A673 (cell line): Measurements from ENCODE around the gene DENND1A. TPM values are rescaled to one million over a fixed set of nuclear protein-coding genes. Genes with fewer than 3 reads are reported as not detected.

Experiments
- BruUV-seq: library from RNA; stranded (reverse); fragments of 400-500 nt; replicated peaks from 2 replicates; lab custom pipeline; 2021; lab: Mats Ljungman, UMichigan
- CTCF ChIA-PET: fragments of 300-600 bp; sonication (Branson Sonifier 250); formaldehyde crosslinking; loops from one replicate; lab custom pipeline; 2022; ENCODE audit warnings: antibody characterized with exemption; lab: Charles Lee
- POLR2A ChIA-PET: fragments of 300-600 bp; sonication (Branson Sonifier 250); formaldehyde crosslinking; loops from one replicate; lab custom pipeline; 2022; ENCODE audit warnings: antibody characterized with exemption; ENCODE audit not compliant: low non-redundant PET; lab: Charles Lee
- DNase-seq: peaks from one replicate; pipeline ENCODE4 v3.0.0-alpha.2; 2015; ENCODE audit warnings: low spot score
- H3K27ac ChIP-seq: fragments of 200-600 bp; sonication (generic); 2 replicates; pipeline ENCODE4 v1.5.1; 2016; ENCODE audit warnings: mixed run types, low read depth, mild to moderate bottlenecking, mixed read lengths, antibody characterized with exemption, low read length; ENCODE audit not compliant: poor library complexity, severe bottlenecking
- H3K27me3 ChIP-seq: fragments of 200-600 bp; sonication (generic); replicated peaks from 2 replicates; pipeline ENCODE4 v1.6.1; 2017; ENCODE audit warnings: mixed run types, low read depth, mild to moderate bottlenecking, mixed read lengths, antibody characterized with exemption, low read length; ENCODE audit not compliant: insufficient read depth, poor library complexity
- H3K36me3 ChIP-seq: fragments of 200-600 bp; sonication (generic); 2 replicates; pipeline ENCODE4 v1.6.1; 2016; ENCODE audit warnings: mixed run types, mild to moderate bottlenecking, mixed read lengths, antibody characterized with exemption, low read length; ENCODE audit not compliant: insufficient read depth, poor library complexity, severe bottlenecking
- H3K4me1 ChIP-seq: fragments of 200-600 bp; sonication (generic); 2 replicates; pipeline ENCODE4 v1.6.1; 2017; ENCODE audit warnings: mixed run types, mild to moderate bottlenecking, mixed read lengths, antibody characterized with exemption, low read length; ENCODE audit not compliant: insufficient read depth, poor library complexity, severe bottlenecking
- H3K4me3 ChIP-seq: fragments of 200-600 bp; sonication (generic); 2 replicates; pipeline ENCODE4 v1.5.1; 2016; ENCODE audit warnings: low read depth, mixed run types, mild to moderate bottlenecking, mixed read lengths, low read length; ENCODE audit not compliant: poor library complexity, severe bottlenecking
- H3K9me3 ChIP-seq: fragments of 200-600 bp; sonication (generic); 2 replicates; pipeline ENCODE4 v1.6.1; 2016; ENCODE audit warnings: mixed run types, low read depth, mild to moderate bottlenecking, mixed read lengths, antibody characterized with exemption, low read length; ENCODE audit not compliant: poor library complexity, severe bottlenecking
- EZH2 ChIP-seq: fragments of 200-600 bp; sonication (generic); IDR thresholded peaks from 2 replicates; pipeline ENCODE4 v1.6.1; 2017; ENCODE audit warnings: borderline replicate concordance, low read depth, mild to moderate bottlenecking, mixed read lengths, antibody characterized with exemption, low read length; ENCODE audit not compliant: poor library complexity, severe bottlenecking
- intact Hi-C: fragments of 100-400 bp; cut with micrococcal nuclease; formaldehyde crosslinking; loops from one replicate; pipeline ENCODE4 v1.10.0; 2022; ENCODE audit not compliant: unreplicated experiment
- total RNA-seq: library from RNA; stranded (reverse); gene quantifications from 2 replicates; pipeline ENCODE4 v1.2.3, GENCODE V29; 2021
- TF ChIP-seq, protein P1 (sequence below): fragments of 300-800, 200-600 bp; sonication (generic); conservative IDR thresholded peaks from 2 replicates; pipeline ENCODE4 v1.5.1; 2017; ENCODE audit warnings: low read depth, mild to moderate bottlenecking, antibody characterized with exemption, low read length, moderate library complexity, mixed read lengths

DENND1A gene
- total RNA-seq, 1 experiment from 2014 or later, result 12.0 TPM

DNA sequence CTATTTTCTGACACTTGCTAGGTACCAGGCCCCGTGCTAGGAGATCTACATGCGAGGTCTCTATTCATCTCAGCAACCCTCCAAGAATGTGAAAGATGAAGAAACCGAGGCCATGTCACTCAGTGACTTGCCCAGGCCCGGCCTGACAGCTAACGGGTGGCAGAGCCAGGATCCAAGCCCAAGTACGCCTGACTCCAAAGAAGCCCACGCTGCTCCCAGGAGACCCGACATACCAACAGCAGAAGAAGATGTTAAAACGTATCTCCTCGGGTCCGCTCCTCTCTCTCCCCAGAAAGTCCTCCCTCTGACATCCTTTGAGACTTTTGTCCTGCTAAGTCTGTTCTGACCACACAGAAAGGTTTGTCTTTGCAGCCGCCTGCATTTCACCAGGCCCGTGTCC is 508.7 kb downstream of the DENND1A start:
- H3K4me3 ChIP-seq, result no peak overlapping the region
- DNase-seq, result no peak
- ChIA-PET CTCF (no interaction called here), POLR2A (no interaction called here)
- no TSS peak for BruUV-seq
- intact Hi-C loops, result no loop called here
- TF ChIP-seq, protein P1, sequence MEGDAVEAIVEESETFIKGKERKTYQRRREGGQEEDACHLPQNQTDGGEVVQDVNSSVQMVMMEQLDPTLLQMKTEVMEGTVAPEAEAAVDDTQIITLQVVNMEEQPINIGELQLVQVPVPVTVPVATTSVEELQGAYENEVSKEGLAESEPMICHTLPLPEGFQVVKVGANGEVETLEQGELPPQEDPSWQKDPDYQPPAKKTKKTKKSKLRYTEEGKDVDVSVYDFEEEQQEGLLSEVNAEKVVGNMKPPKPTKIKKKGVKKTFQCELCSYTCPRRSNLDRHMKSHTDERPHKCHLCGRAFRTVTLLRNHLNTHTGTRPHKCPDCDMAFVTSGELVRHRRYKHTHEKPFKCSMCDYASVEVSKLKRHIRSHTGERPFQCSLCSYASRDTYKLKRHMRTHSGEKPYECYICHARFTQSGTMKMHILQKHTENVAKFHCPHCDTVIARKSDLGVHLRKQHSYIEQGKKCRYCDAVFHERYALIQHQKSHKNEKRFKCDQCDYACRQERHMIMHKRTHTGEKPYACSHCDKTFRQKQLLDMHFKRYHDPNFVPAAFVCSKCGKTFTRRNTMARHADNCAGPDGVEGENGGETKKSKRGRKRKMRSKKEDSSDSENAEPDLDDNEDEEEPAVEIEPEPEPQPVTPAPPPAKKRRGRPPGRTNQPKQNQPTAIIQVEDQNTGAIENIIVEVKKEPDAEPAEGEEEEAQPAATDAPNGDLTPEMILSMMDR, result no peak
- no peak for TF ChIP-seq EZH2
- no peaks in the 10 kb centered on the region for H3K4me1 ChIP-seq
- no peaks in the 10 kb centered on the region for H3K36me3 ChIP-seq
- H3K9me3 ChIP-seq, result no peaks in the 10 kb centered on the region
- H3K27me3 ChIP-seq, result no peaks in the 10 kb centered on the region
- no peak overlapping the region for H3K27ac ChIP-seq

DNA sequence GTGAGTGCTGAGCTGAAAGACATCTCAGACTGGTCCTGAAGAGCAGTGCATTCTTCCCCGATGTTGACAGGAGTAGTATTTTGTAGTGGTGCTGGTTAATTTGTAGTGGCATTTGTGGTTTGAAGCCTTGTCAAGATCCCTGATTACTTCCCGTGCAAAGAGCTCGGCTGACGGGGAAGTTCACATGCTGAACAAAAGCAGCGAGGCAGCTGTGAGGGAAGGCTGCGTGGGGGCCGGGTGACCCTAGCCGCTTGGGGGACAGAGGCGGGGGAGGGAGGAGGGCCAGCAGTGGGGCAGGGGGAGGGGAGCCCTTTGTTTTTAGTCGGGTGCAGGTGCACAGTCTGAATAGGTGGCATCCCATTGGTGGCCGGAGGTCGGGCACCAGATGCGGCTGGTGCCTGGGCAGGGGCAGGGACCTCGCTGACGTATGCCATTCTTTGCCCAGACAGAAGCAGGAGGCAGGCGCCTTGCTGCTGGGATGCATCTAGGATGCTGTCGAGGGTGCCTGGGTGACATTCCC is 509.3 kb downstream of the DENND1A start:
- Histone ChIP-seq H3K36me3 (no peaks in the 10 kb centered on the region), H3K27me3 (no peaks in the 10 kb centered on the region), H3K4me3 (no peak overlapping the region), H3K4me1 (no peaks in the 10 kb centered on the region), H3K27ac (no peak overlapping the region), H3K9me3 (no peaks in the 10 kb centered on the region)
- TF ChIP-seq, protein P1, result no peak
- no peak for TF ChIP-seq EZH2
- intact Hi-C loops, result no loop called here
- POLR2A ChIA-PET, result no interaction called here
- BruUV-seq, result no TSS peak
- DNase-seq, result no peak
- CTCF ChIA-PET, result no interaction called here

DNA sequence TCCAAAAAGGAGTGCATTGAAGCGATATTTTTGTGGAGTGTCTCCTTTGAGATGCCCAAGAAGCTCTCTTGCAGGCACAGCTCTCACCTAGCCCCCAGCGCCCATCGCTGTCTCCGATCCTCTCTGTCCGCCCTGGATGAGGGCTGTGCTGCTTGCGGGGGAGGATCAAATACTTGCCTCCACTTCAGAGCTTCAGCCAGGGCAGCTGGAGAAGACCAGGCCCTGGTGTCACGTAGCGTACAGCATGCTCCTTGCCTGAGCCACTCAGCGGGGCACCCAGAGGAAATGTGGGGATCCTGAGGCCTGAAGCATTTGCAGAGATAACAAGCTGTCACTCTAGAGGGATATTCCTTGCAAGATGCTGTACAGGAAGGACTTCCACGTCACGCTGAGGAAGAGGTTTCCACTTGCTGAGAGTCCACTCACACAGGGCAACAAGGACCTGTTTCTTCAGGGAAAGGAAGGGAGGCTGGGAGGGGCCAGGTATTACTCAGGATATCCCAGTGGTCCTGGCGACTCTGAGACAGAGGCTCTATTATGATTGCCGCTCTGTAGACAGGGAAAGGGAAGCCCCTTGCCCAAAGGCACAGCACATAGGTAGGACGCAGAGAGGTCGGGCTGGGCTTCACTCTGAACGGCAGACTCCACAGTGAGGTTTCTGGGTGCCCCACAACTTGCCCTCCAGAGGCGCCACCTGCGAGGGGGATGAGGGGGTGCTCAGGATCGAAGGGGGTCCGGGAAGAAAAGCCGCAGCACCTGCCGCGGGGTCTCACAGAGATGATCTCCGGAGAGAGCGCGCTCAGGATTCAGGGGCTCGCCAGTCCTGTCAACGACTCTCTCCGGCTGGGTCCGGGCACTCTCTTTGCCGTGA is 510.0 kb downstream of the DENND1A start:
- Histone ChIP-seq H3K27me3 (no peaks in the 10 kb centered on the region), H3K9me3 (no peaks in the 10 kb centered on the region), H3K27ac (no peak overlapping the region), H3K4me1 (no peaks in the 10 kb centered on the region), H3K4me3 (no peak overlapping the region), H3K36me3 (no peaks in the 10 kb centered on the region)
- no TSS peak for BruUV-seq
- DNase-seq, result no peak
- POLR2A ChIA-PET, result no interaction called here
- intact Hi-C loops, result no loop called here
- CTCF ChIA-PET, result no interaction called here
- no peak for TF ChIP-seq EZH2
- TF ChIP-seq, protein P1, result no peak
